Measurements from ENCODE around the gene CTDSPL. TPM values are rescaled to one million over a fixed set of nuclear protein-coding genes. Genes with fewer than 3 reads are reported as not detected.

CTDSPL gene
- total and polyA plus RNA-seq, 2 of the 8 experiments (the other 6 are each of a cell fraction or from before 2014, with no cell fraction given): 20.3 to 42.2 TPM

GRCh38 chr3:37876279-37876678 is 14.6 kb downstream of the CTDSPL start:
- Histone ChIP-seq H3K79me2 (ENCODE audit: control insufficient read depth in 1 of 2, insufficient read depth in 2 of 2, low read length in 2 of 2) (peaks cover 0 to 35% of the 10 kb centered on the region in 2 experiments; a peak in 3 of 4 replicates), H3K56ac (replicated peaks; ENCODE audit: insufficient read length, low read depth, low read length) (no peak overlapping the region), H3K23me2 (ENCODE audit: low read depth, low read length) (no peaks in the 10 kb centered on the region), H3K27ac (ENCODE audit: low read depth, low read length) (no peak overlapping the region), H4K8ac (ENCODE audit: extremely low read depth, insufficient read depth, low read length) (no peak overlapping the region), H3K79me1 (ENCODE audit: low read depth, low read length) (peaks cover 5% of the 10 kb centered on the region; the same call in 1 of the 2 replicates), H3K4me3 (ENCODE audit: extremely low read depth in 1 of 4, insufficient read depth in 2 of 4, low read depth in 3 of 4, low read length in 4 of 4) (no peak overlapping the region), H2BK12ac (ENCODE audit: low read depth, low read length) (no peak overlapping the region), H3K9me3 (ENCODE audit: insufficient read depth in 2 of 2, low read depth in 1 of 2, low read length in 1 of 2) (no peaks in the 10 kb centered on the region), H2AK5ac (ENCODE audit: low read depth, low read length) (no peak overlapping the region), H2AFZ (ENCODE audit: low read length) (no peak overlapping the region), H3K36me3 (ENCODE audit: control insufficient read depth in 2 of 4, insufficient read depth in 4 of 4, low read length in 3 of 4) (no peaks in the 10 kb centered on the region), H2BK5ac (ENCODE audit: low read depth, low read length) (no peak overlapping the region), H4K91ac (replicated peaks; ENCODE audit: insufficient read length, low read length) (no peak overlapping the region), H3K4me2 (ENCODE audit: insufficient read depth in 1 of 2, low read depth in 2 of 2, low read length in 2 of 2) (no peak overlapping the region), H4K5ac (ENCODE audit: insufficient read length, low read depth, low read length) (no peak overlapping the region), H3K14ac (ENCODE audit: insufficient read length) (no peak overlapping the region), H3K23ac (ENCODE audit: insufficient read length) (no peak overlapping the region), H3K4me1 (replicated peaks in 1 of 4; ENCODE audit: control insufficient read depth in 3 of 4, insufficient read depth in 4 of 4, low read length in 3 of 4) (peaks cover 0 to 5% (median 4%) of the 10 kb centered on the region in 4 experiments; a peak in 3 of 7 replicates), H3K9ac (replicated peaks in 1 of 4; ENCODE audit: extremely low read depth in 1 of 4, low read depth in 3 of 4, low read length in 3 of 4) (no peak overlapping the region), H2BK120ac (replicated peaks; ENCODE audit: low read depth, low read length) (no peak overlapping the region), H3K27me3 (replicated peaks in 1 of 4; ENCODE audit: control insufficient read depth in 3 of 4, extremely low read depth in 1 of 4, insufficient read depth in 3 of 4, low read length in 3 of 4) (no peaks in the 10 kb centered on the region), H2BK15ac (ENCODE audit: low read length) (no peak overlapping the region), H4K20me1 (replicated peaks in 1 of 2; ENCODE audit: control insufficient read depth in 1 of 2, insufficient read depth in 2 of 2, low read length in 2 of 2) (no peaks in the 10 kb centered on the region), H2BK20ac (ENCODE audit: low read length) (no peak overlapping the region), H3K4ac (replicated peaks; ENCODE audit: insufficient read length, low read depth, low read length) (no peak overlapping the region), H3K18ac (ENCODE audit: extremely low read depth, low read length) (no peak overlapping the region)
- TF ChIP-seq EGR1 (IDR thresholded peaks at IDR 0.05; ENCODE audit: borderline replicate concordance, low read depth, low read length): no peak
- TF ChIP-seq KDM1A (IDR thresholded peaks at IDR 0.05; ENCODE audit: borderline replicate concordance, low read length): peak; percentile 46; the same call in 1 of the 2 replicates
- TF ChIP-seq SIN3A (conservative IDR thresholded peaks at IDR 0.05 in 1 of 2, IDR thresholded peaks at IDR 0.05 in 1 of 2; ENCODE audit: low read depth in 1 of 2, low read length in 2 of 2): no peak
- CTCF ChIA-PET (ENCODE audit: partially characterized antibody): interaction anchor here (1.5 to 2.0 kb wide), 2 partner anchors 13 to 92 kb away, joined by 4 to 6 read pairs; no protein-coding TSS in a partner anchor
- POLR2A ChIA-PET (ENCODE audit: partially characterized antibody): no interaction called here
- FAIRE-seq (no peak), DNase-seq (ENCODE audit: low read depth in 1 of 2, low spot score in 2 of 2) (no peak)
